Activated CD4-positive, alpha-beta T cell treated with anti-CD3 and anti-CD28 coated beads for 36 hours (primary cell): ENCODE results near the gene SYNDIG1. TPM values are rescaled to one million over a fixed set of nuclear protein-coding genes. Genes with fewer than 3 reads are reported as not detected.

Experiments
- ATAC-seq: fragments of 200-7000 bp; cut with Tn5 transposase; one replicate; pipeline ENCODE4 v1.10.0; 2021; ENCODE audit warnings: mild to moderate bottlenecking, moderate library complexity
- CTCF ChIA-PET: fragments of 350-600 bp; sonication (Branson Sonifier 250); formaldehyde crosslinking; loops from one replicate; lab custom pipeline; 2021; ENCODE audit warnings: antibody characterized with exemption; lab: Charles Lee
- POLR2A ChIA-PET: fragments of 350-600 bp; sonication (Branson Sonifier 250); formaldehyde crosslinking; loops from one replicate; lab custom pipeline; 2021; ENCODE audit warnings: antibody characterized with exemption, inconsistent platforms; lab: Charles Lee
- DNase-seq: peaks from one replicate; pipeline ENCODE4 v3.0.0-alpha.2; 2020
- H3K27ac Mint-ChIP-seq: one replicate; pipeline ENCODE4 v1.8.0; 2021; ENCODE audit warnings: mixed read lengths
- H3K27me3 Mint-ChIP-seq: one replicate; pipeline ENCODE4 v1.8.0; 2021; ENCODE audit warnings: mixed read lengths
- H3K36me3 Mint-ChIP-seq: one replicate; pipeline ENCODE4 v1.8.0; 2021; ENCODE audit warnings: low read depth, mixed read lengths
- H3K4me1 Mint-ChIP-seq: one replicate; pipeline ENCODE4 v1.8.0; 2021; ENCODE audit warnings: mixed read lengths
- H3K4me3 Mint-ChIP-seq: one replicate; pipeline ENCODE4 v1.8.0; 2021; ENCODE audit warnings: mild to moderate bottlenecking, moderate library complexity, mixed read lengths
- H3K9me3 Mint-ChIP-seq: one replicate; pipeline ENCODE4 v1.8.0; 2021; ENCODE audit warnings: low read depth, mixed read lengths
- intact Hi-C, 2 experiments: fragments of 100-400 bp; cut with DNase I in 1 of 2; cut with micrococcal nuclease in 1 of 2; formaldehyde crosslinking; loops; one replicate each; pipeline versions ENCODE4 v1.14.2 to v1.15.1; 2022 to 2024; cut with DNase I, micrococcal nuclease
- total RNA-seq, 2 experiments: library from RNA; stranded (reverse); gene quantifications; one replicate each; pipeline ENCODE4 v1.2.3, GENCODE V29; 2021

Gene SYNDIG1
- total RNA-seq, 2 experiments from 2014 or later: not detected

GRCh38 chr20:24535941-24536730 is 66.7 kb downstream of the SYNDIG1 start:
- Mint-ChIP-seq H3K4me3 (no peak overlapping the region), H3K36me3 (no peaks in the 10 kb centered on the region), H3K27ac (no peak overlapping the region), H3K4me1 (no peaks in the 10 kb centered on the region), H3K27me3 (no peaks in the 10 kb centered on the region), H3K9me3 (no peaks in the 10 kb centered on the region)
- intact Hi-C loops: no loop called here
- ChIA-PET CTCF (interaction anchor here (0.6 kb wide), 1 partner anchor 1048 kb away, joined by 3 read pairs; no protein-coding TSS in a partner anchor), POLR2A (no interaction called here)
- DNase-seq (no peak), ATAC-seq (no peak)

GRCh38 chr20:24537210-24537609 is 67.8 kb downstream of the SYNDIG1 start:
- ATAC-seq (no peak), DNase-seq (no peak)
- H3K4me1 Mint-ChIP-seq: no peaks in the 10 kb centered on the region
- no peak overlapping the region for H3K4me3 Mint-ChIP-seq
- ChIA-PET POLR2A (no interaction called here), CTCF (no interaction called here)
- H3K27me3 Mint-ChIP-seq: no peaks in the 10 kb centered on the region
- intact Hi-C loops: no loop called here
- no peak overlapping the region for H3K27ac Mint-ChIP-seq
- H3K9me3 Mint-ChIP-seq: no peaks in the 10 kb centered on the region
- H3K36me3 Mint-ChIP-seq: no peaks in the 10 kb centered on the region

GRCh38 chr20:24542721-24543120 is 73.3 kb downstream of the SYNDIG1 start:
- H3K36me3 Mint-ChIP-seq: no peaks in the 10 kb centered on the region
- CTCF ChIA-PET: no interaction called here

GRCh38 chr20:24543168-24543567 is 73.7 kb downstream of the SYNDIG1 start:
- Mint-ChIP-seq H3K27me3 (no peaks in the 10 kb centered on the region), H3K27ac (no peak overlapping the region), H3K4me3 (no peak overlapping the region), H3K4me1 (no peaks in the 10 kb centered on the region), H3K9me3 (no peaks in the 10 kb centered on the region), H3K36me3 (no peaks in the 10 kb centered on the region)
- no peak for DNase-seq
- ATAC-seq: no peak
- intact Hi-C loops: no loop called here
- ChIA-PET CTCF (no interaction called here), POLR2A (no interaction called here)

More at GRCh38 chr20:24542721-24543120, 73.3 kb downstream of the SYNDIG1 start:
- intact Hi-C loops: no loop called here
- DNase-seq (no peak), ATAC-seq (no peak)
- no peak overlapping the region for H3K27ac Mint-ChIP-seq
- no peaks in the 10 kb centered on the region for H3K4me1 Mint-ChIP-seq
- H3K4me3 Mint-ChIP-seq: no peak overlapping the region
- H3K9me3 Mint-ChIP-seq: no peaks in the 10 kb centered on the region
- POLR2A ChIA-PET: no interaction called here
- no peaks in the 10 kb centered on the region for H3K27me3 Mint-ChIP-seq

- CTCF ChIA-PET: no interaction called here
- ATAC-seq (no peak), DNase-seq (no peak)
- H3K36me3 Mint-ChIP-seq: no peaks in the 10 kb centered on the region
- intact Hi-C loops: no loop called here
- H3K9me3 Mint-ChIP-seq: no peaks in the 10 kb centered on the region
- POLR2A ChIA-PET: no interaction called here
- no peak overlapping the region for H3K4me3 Mint-ChIP-seq
- H3K27me3 Mint-ChIP-seq: no peaks in the 10 kb centered on the region
- H3K27ac Mint-ChIP-seq: no peak overlapping the region
- H3K4me1 Mint-ChIP-seq: no peaks in the 10 kb centered on the region
These were observed 74.3 kb downstream of the SYNDIG1 start for GRCh38 chr20:24543741-24544140.

- Mint-ChIP-seq H3K27ac (no peak overlapping the region), H3K4me3 (no peak overlapping the region), H3K4me1 (no peaks in the 10 kb centered on the region), H3K27me3 (no peaks in the 10 kb centered on the region), H3K36me3 (no peaks in the 10 kb centered on the region), H3K9me3 (no peaks in the 10 kb centered on the region)
- intact Hi-C loops: no loop called here
- ATAC-seq (no peak), DNase-seq (no peak)
- POLR2A ChIA-PET: no interaction called here
- CTCF ChIA-PET: no interaction called here
These were observed 74.9 kb downstream of the SYNDIG1 start for GRCh38 chr20:24544371-24544770.

- CTCF ChIA-PET: no interaction called here
- no peak overlapping the region for H3K4me3 Mint-ChIP-seq
- ATAC-seq: no peak
These were observed 75.7 kb downstream of the SYNDIG1 start for GRCh38 chr20:24545168-24545567.

GRCh38 chr20:24546232-24546892 is 76.9 kb downstream of the SYNDIG1 start:
- H3K4me1 Mint-ChIP-seq: no peaks in the 10 kb centered on the region
- no peak overlapping the region for H3K27ac Mint-ChIP-seq
- no peaks in the 10 kb centered on the region for H3K27me3 Mint-ChIP-seq
- no peak overlapping the region for H3K4me3 Mint-ChIP-seq
- ChIA-PET POLR2A (no interaction called here), CTCF (interaction anchor here (0.7 kb wide), 1 partner anchor 249 kb away, joined by 3 read pairs; no protein-coding TSS in a partner anchor)
- H3K9me3 Mint-ChIP-seq: no peaks in the 10 kb centered on the region
- ATAC-seq (no peak), DNase-seq (no peak)
- intact Hi-C loops: no loop called here
- no peaks in the 10 kb centered on the region for H3K36me3 Mint-ChIP-seq

More at GRCh38 chr20:24545168-24545567, 75.7 kb downstream of the SYNDIG1 start:
- no peaks in the 10 kb centered on the region for H3K36me3 Mint-ChIP-seq
- POLR2A ChIA-PET: no interaction called here
- intact Hi-C loops: no loop called here
- no peaks in the 10 kb centered on the region for H3K4me1 Mint-ChIP-seq
- no peaks in the 10 kb centered on the region for H3K27me3 Mint-ChIP-seq
- no peak for DNase-seq
- no peaks in the 10 kb centered on the region for H3K9me3 Mint-ChIP-seq
- H3K27ac Mint-ChIP-seq: no peak overlapping the region

- H3K4me1 Mint-ChIP-seq: no peaks in the 10 kb centered on the region
- no peaks in the 10 kb centered on the region for H3K9me3 Mint-ChIP-seq
- no peak overlapping the region for H3K4me3 Mint-ChIP-seq
- DNase-seq (no peak), ATAC-seq (no peak)
- ChIA-PET POLR2A (no interaction called here), CTCF (no interaction called here)
- intact Hi-C loops: no loop called here
- H3K27ac Mint-ChIP-seq: no peak overlapping the region
- H3K36me3 Mint-ChIP-seq: no peaks in the 10 kb centered on the region
- H3K27me3 Mint-ChIP-seq: no peaks in the 10 kb centered on the region
These were observed 78.5 kb downstream of the SYNDIG1 start for GRCh38 chr20:24547967-24548366.

- H3K27ac Mint-ChIP-seq: no peak overlapping the region
- ChIA-PET CTCF (no interaction called here), POLR2A (no interaction called here)
- DNase-seq (no peak), ATAC-seq (no peak)
- no peaks in the 10 kb centered on the region for H3K27me3 Mint-ChIP-seq
- no peaks in the 10 kb centered on the region for H3K4me1 Mint-ChIP-seq
- intact Hi-C loops: no loop called here
- H3K4me3 Mint-ChIP-seq: no peak overlapping the region
- H3K9me3 Mint-ChIP-seq: peaks cover 9% of the 10 kb centered on the region
- no peaks in the 10 kb centered on the region for H3K36me3 Mint-ChIP-seq
These were observed 89.8 kb downstream of the SYNDIG1 start for GRCh38 chr20:24559114-24559732.

GRCh38 chr20:24560571-24561491 is 91.4 kb downstream of the SYNDIG1 start:
- Mint-ChIP-seq H3K27me3 (peaks cover 3% of the 10 kb centered on the region), H3K9me3 (peaks cover 10% of the 10 kb centered on the region), H3K4me3 (no peak overlapping the region), H3K4me1 (no peaks in the 10 kb centered on the region), H3K36me3 (no peaks in the 10 kb centered on the region), H3K27ac (no peak overlapping the region)
- POLR2A ChIA-PET: no interaction called here
- CTCF ChIA-PET: interaction anchor here (0.6 kb wide), 1 partner anchor 681 kb away, joined by 3 read pairs; no protein-coding TSS in a partner anchor
- intact Hi-C loops: no loop called here
- no peak for DNase-seq
- no peak for ATAC-seq
